Vagina (tissue), 2 donors: ENCODE results near the gene KRT6A. TPM values are rescaled to one million over a fixed set of nuclear protein-coding genes. Genes with fewer than 3 reads are reported as not detected.

Experiments
- DNase-seq, 2 donors: peaks; one replicate each; pipeline ENCODE4 v3.0.0-alpha.2; 2017; ENCODE audit errors: extremely low spot score in 2 of 2
- H3K27ac ChIP-seq: fragments of 200-600 bp; sonication (generic); one replicate; pipeline ENCODE4 v1.5.1; 2019
- H3K27me3 ChIP-seq: fragments of 200-600 bp; sonication (generic); one replicate; pipeline ENCODE4 v1.5.1; 2019
- H3K36me3 ChIP-seq, 2 donors: fragments of 200-600 bp; sonication (generic); one replicate each; pipeline ENCODE4 v1.5.1; 2017 to 2019
- H3K4me1 ChIP-seq: fragments of 200-600 bp; sonication (generic); one replicate; pipeline ENCODE4 v1.5.1; 2019
- H3K4me3 ChIP-seq, 2 donors: fragments of 200-600 bp; sonication (generic); 1 replicate in 1 of 2; 2 replicates in 1 of 2; pipeline ENCODE4 v1.5.1; 2016 to 2019
- H3K9me3 ChIP-seq: fragments of 200-600 bp; sonication (generic); one replicate; pipeline ENCODE4 v1.5.1; 2019
- POLR2A ChIP-seq, 2 donors: fragments of 450-650 bp; IDR thresholded peaks; one replicate each; pipeline ENCODE4 v1.6.1; 2017; ENCODE audit warnings: antibody characterized with exemption in 2 of 2, mild to moderate bottlenecking in 2 of 2, moderate library complexity in 2 of 2
- POLR2AphosphoS5 ChIP-seq, 2 donors: sonication (generic); formaldehyde crosslinking; IDR thresholded peaks; one replicate each; pipeline ENCODE4 v1.9.0; 2017; ENCODE audit warnings: antibody characterized with exemption in 2 of 2, mild to moderate bottlenecking in 2 of 2, low read depth in 1 of 2; ENCODE audit not compliant: insufficient read depth in 1 of 2
- intact Hi-C: fragments of 100-400 bp; cut with DNase I; formaldehyde crosslinking; loops from one replicate; pipeline ENCODE4 v1.15.1; 2023
- total RNA-seq: library from RNA; depleted of rRNA; stranded (reverse); fragments of >200 nt; gene quantifications from one replicate; pipeline ENCODE4 v1.2.3, GENCODE V29; 2016
- TF ChIP-seq, protein P1 (sequence below), 3 experiments: fragments of 450-650 bp in 2 of 3; fragments of 200-600 bp in 1 of 3; sonication (generic) in 1 of 3; IDR thresholded peaks; one replicate each; pipeline ENCODE4 v1.5.1; 2017 to 2019; ENCODE audit warnings: antibody characterized with exemption in 3 of 3, mild to moderate bottlenecking in 2 of 3, moderate library complexity in 2 of 3

KRT6A gene
- total RNA-seq, 1 donor from 2014 or later, result 7,258 TPM

DNA sequence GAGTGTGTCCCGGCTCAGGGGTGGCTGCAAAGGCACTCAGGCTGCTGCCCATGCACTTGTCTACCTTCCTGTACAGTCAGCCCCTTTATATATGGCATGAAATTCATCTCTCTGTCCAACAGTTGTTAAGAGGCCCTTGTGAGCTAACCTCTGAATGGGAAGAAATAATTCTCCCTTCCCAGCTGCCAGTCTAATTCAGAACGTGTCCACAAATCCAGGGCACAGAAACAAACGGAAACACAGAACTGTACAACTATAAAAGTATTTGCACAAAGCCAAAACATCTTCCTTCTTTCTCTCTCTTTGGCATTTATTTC, 26.3 kb upstream of the KRT6A start:
- intact Hi-C loops, result no loop called here
- H3K36me3 ChIP-seq, result no peaks in the 10 kb centered on the region
- no peak for DNase-seq
- no peaks in the 10 kb centered on the region for H3K27me3 ChIP-seq
- H3K27ac ChIP-seq, result peak overlapping the region; percentile 61
- no peaks in the 10 kb centered on the region for H3K9me3 ChIP-seq
- TF ChIP-seq POLR2AphosphoS5 (IDR thresholded peaks at IDR 0.05; ENCODE audit: insufficient read depth in 1 of 2, low read depth in 1 of 2) (no peak), POLR2A (IDR thresholded peaks at IDR 0.05) (no peak)
- TF ChIP-seq, protein P1, sequence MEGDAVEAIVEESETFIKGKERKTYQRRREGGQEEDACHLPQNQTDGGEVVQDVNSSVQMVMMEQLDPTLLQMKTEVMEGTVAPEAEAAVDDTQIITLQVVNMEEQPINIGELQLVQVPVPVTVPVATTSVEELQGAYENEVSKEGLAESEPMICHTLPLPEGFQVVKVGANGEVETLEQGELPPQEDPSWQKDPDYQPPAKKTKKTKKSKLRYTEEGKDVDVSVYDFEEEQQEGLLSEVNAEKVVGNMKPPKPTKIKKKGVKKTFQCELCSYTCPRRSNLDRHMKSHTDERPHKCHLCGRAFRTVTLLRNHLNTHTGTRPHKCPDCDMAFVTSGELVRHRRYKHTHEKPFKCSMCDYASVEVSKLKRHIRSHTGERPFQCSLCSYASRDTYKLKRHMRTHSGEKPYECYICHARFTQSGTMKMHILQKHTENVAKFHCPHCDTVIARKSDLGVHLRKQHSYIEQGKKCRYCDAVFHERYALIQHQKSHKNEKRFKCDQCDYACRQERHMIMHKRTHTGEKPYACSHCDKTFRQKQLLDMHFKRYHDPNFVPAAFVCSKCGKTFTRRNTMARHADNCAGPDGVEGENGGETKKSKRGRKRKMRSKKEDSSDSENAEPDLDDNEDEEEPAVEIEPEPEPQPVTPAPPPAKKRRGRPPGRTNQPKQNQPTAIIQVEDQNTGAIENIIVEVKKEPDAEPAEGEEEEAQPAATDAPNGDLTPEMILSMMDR (IDR thresholded peaks at IDR 0.05), result no peak
- H3K4me3 ChIP-seq, result peak overlapping the region in 1 of 2 donors; percentile 42
- H3K4me1 ChIP-seq, result peaks cover 18% of the 10 kb centered on the region

DNA sequence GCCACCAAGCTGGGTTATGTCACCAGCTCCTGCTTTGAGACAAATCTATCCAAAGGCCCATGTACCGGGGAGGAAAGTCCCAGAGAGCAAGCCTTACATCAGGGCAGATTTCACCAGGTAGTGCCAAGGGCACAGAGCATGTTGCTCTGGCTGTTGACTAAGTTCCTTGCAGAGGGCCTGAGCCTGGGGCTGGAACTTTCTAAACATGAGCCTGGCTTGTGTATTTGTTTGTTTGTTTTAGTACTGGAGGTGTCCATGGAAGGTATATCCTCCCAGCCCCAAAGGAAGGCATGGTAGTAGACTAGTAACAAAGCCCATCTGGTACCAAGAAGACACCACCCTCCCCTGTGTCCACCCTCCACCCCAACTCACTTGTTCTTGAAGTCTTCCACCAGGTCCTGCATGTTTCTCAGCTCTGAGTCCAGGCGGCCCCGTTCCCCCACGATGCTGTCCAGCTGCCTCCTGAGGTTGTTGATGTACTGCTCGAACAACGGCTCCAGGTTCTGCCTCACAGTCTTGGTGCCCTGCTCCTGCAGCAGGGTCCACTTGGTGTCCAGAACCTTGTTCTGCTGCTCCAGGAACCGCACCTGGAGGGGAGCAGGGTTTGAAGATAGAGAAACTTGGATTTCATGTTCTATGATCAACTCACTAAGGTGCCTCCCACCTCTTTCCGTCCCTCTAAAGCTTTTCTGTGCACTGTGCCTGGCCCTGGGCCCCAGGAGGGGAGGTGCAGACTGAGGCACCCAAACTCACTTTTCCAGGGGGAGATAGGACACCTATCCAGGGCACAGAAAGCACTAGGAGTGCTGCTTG, 25.7 kb upstream of the KRT6A start:
- intact Hi-C loops, result no loop called here

DNA sequence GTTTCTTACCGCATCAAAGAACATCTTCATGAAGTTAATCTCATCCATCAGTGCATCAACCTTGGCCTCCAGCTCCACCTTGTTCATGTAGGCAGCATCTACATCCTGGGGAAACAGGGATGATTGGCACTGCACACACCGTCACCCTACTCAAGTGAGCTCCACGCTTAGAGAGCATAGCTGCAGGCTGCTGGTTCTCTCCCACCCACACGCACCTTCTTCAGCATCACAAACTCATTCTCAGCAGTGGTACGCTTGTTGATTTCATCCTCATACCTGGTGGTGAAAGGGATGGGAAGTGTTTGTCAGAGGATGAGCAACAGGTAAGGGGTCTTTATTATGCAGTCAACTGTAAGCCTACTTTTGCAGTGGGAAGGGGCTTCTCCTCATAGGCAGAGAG, 24.8 kb upstream of the KRT6A start:
- H3K9me3 ChIP-seq, result no peaks in the 10 kb centered on the region
- DNase-seq, result peak; percentile 49 to 82
- peak overlapping the region in 1 of 2 donors; percentile 42 for H3K4me3 ChIP-seq
- TF ChIP-seq POLR2AphosphoS5 (IDR thresholded peaks at IDR 0.05; ENCODE audit: insufficient read depth in 1 of 2, low read depth in 1 of 2) (no peak), POLR2A (IDR thresholded peaks at IDR 0.05) (no peak)
- TF ChIP-seq, protein P1 (IDR thresholded peaks at IDR 0.05), result no peak
- H3K4me1 ChIP-seq, result peaks cover 12% of the 10 kb centered on the region
- no peaks in the 10 kb centered on the region for H3K36me3 ChIP-seq
- H3K27ac ChIP-seq, result peak overlapping the region; percentile 47
- intact Hi-C loops, result no loop called here
- H3K27me3 ChIP-seq, result no peaks in the 10 kb centered on the region

More for the DNA sequence above, 25.7 kb upstream of the KRT6A start:
- peak overlapping the region; percentile 61 for H3K27ac ChIP-seq
- no peak for TF ChIP-seq POLR2AphosphoS5 (IDR thresholded peaks at IDR 0.05; ENCODE audit: insufficient read depth in 1 of 2, low read depth in 1 of 2)
- no peak for TF ChIP-seq POLR2A (IDR thresholded peaks at IDR 0.05)
- TF ChIP-seq, protein P1 (IDR thresholded peaks at IDR 0.05), result no peak
- H3K27me3 ChIP-seq, result no peaks in the 10 kb centered on the region
- H3K36me3 ChIP-seq, result no peaks in the 10 kb centered on the region
- peak overlapping the region in 1 of 2 donors; percentile 42 for H3K4me3 ChIP-seq
- DNase-seq, result peak in 1 of 2 donors; percentile 82
- no peaks in the 10 kb centered on the region for H3K9me3 ChIP-seq
- H3K4me1 ChIP-seq, result peaks cover 12% of the 10 kb centered on the region

DNA sequence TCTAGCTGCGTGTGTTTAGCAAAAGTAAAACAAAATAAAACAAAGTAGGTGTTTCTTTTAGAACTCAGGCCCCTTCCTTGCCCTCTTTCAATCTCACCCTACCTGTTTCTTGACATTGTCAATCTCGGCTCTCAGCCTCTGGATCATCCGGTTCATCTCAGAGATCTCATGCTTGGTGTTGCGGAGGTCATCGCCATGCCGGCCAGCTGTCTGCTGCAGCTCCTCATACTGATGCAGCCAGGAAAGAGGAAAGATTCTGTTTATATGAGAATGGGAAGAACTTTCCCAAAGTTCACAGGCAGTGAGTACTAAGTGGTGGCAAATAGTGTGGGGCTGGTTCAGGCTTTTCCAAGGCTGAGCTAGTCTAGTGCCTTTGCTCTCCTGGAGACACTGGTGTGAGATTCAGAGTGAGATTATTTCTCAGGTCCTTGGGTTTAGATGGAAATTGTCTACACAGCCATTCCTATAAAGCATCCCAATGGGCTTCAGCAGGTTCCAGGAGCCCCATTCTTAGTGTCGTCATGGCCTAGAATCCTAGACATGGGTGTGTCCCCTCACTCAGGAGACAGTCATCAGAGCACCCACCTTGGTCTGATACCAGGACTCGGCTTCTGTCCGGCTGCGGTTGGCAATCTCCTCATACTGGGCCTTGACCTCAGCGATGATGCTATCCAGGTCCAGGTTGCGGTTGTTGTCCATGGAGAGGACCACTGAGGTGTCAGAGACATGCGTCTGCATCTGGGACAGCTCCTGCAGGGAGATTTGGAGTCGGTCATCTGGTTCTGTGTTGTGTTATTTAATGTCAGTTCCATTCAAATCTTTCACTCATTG, 24.2 kb upstream of the KRT6A start:
- intact Hi-C loops, result no loop called here
- Histone ChIP-seq H3K9me3 (no peaks in the 10 kb centered on the region), H3K36me3 (no peaks in the 10 kb centered on the region), H3K27me3 (no peaks in the 10 kb centered on the region), H3K27ac (peak overlapping the region; percentile 47), H3K4me3 (peak overlapping the region in 1 of 2 donors; percentile 42), H3K4me1 (peaks cover 12% of the 10 kb centered on the region)
- peak; percentile 61 to 86 for DNase-seq
- TF ChIP-seq, protein P1 (IDR thresholded peaks at IDR 0.05), result no peak
- TF ChIP-seq POLR2A (IDR thresholded peaks at IDR 0.05), result no peak
- no peak for TF ChIP-seq POLR2AphosphoS5 (IDR thresholded peaks at IDR 0.05; ENCODE audit: insufficient read depth in 1 of 2, low read depth in 1 of 2)
